ENCODE results near the gene NHLH1. TPM values are rescaled to one million over a fixed set of nuclear protein-coding genes. Genes with fewer than 3 reads are reported as not detected.

NHLH1 gene
- total RNA-seq, 1 donor = not detected

Other genes with a start within 250 kb of the NHLH1 start
- gene ATP1A4, start 215.5 kb upstream of the NHLH1 start, total RNA-seq = under 0.01 TPM
- gene CASQ1, start 176.5 kb upstream of the NHLH1 start, total RNA-seq = not detected
- 40.9 TPM for gene PEA15, start 161.7 kb upstream of the NHLH1 start, total RNA-seq
- 115 TPM for gene DCAF8, start 104.5 kb upstream of the NHLH1 start, total RNA-seq
- 36.2 TPM for gene PEX19, start 81.9 kb upstream of the NHLH1 start, total RNA-seq
- 89.4 TPM for gene COPA, start 23.8 kb upstream of the NHLH1 start, total RNA-seq
- gene NCSTN, start 23.7 kb upstream of the NHLH1 start, total RNA-seq = 54.5 TPM
- under 0.01 TPM for gene VANGL2, start 33.5 kb downstream of the NHLH1 start, total RNA-seq
- 8.2 TPM for gene SLAMF6, start 156.2 kb downstream of the NHLH1 start, total RNA-seq
- 33.4 TPM for gene CD84, start 212.4 kb downstream of the NHLH1 start, total RNA-seq

Measured in mononuclear cell (primary cell).